ENCODE data around the gene DNAJB14.

The DNAJB14 gene

GRCh38 chr4:99861120-99861905, 85.1 kb downstream of the DNAJB14 start:
- no peak for DNase-seq

- no peak for DNase-seq
Observed at GRCh38 chr4:99860521-99860920, 85.9 kb downstream of the DNAJB14 start.

GRCh38 chr4:99859618-99860017, 86.8 kb downstream of the DNAJB14 start:
- no peak for DNase-seq

- no peak for DNase-seq
Observed at GRCh38 chr4:99857307-99857706, 89.1 kb downstream of the DNAJB14 start.

GRCh38 chr4:99856166-99856565, 90.3 kb downstream of the DNAJB14 start:
- DNase-seq: no peak

- no peak for DNase-seq
Observed at GRCh38 chr4:99855678-99856077, 90.7 kb downstream of the DNAJB14 start.

- no peak for DNase-seq
Observed at GRCh38 chr4:99853999-99854398, 92.4 kb downstream of the DNAJB14 start.

- no peak for DNase-seq
Observed at GRCh38 chr4:99853190-99853589, 93.2 kb downstream of the DNAJB14 start.

GRCh38 chr4:99852199-99852749, 94.1 kb downstream of the DNAJB14 start:
- no peak for DNase-seq

GRCh38 chr4:99848591-99849001, 97.8 kb downstream of the DNAJB14 start:
- DNase-seq: no peak

- DNase-seq: no peak
Observed at GRCh38 chr4:99847362-99847976, 98.9 kb downstream of the DNAJB14 start.

GRCh38 chr4:99846891-99847290, 99.5 kb downstream of the DNAJB14 start:
- DNase-seq: no peak

Measured in NK-92 treated with Interleukin-12 subunit alpha and Interleukin-12 subunit beta, amount 100 ng/mL, for 24 hours (cell line).